WTC11 (cell line): ENCODE data around the gene RNF182.

ENCODE experiments used
- GABPB1 ChIP-seq: sonication (generic); formaldehyde crosslinking; IDR thresholded peaks from 2 replicates; pipeline ENCODE4 v1.8.1; 2023; ENCODE audit warnings: mild to moderate bottlenecking, missing genetic modification reagents
- ZBTB43 ChIP-seq: sonication (generic); formaldehyde crosslinking; IDR thresholded peaks from 2 replicates; pipeline ENCODE4 v1.8.1; 2023; ENCODE audit warnings: mild to moderate bottlenecking, missing genetic modification reagents

- TF ChIP-seq GABPB1 (CRISPR knock-in tag) (no peak), ZBTB43 (no peak)
Measured at GRCh38 chr6:13884397-13884796, 40.4 kb upstream of the RNF182 start.
